Liver (tissue), 9 donors: ENCODE measurements around the gene ESRRA. TPM values are rescaled to one million over a fixed set of nuclear protein-coding genes. Genes with fewer than 3 reads are reported as not detected.

ENCODE experiments used
- DNase-seq: peaks from one replicate; pipeline ENCODE4 v3.0.0-alpha.2; 2017; ENCODE audit warnings: low spot score
- H3K27ac ChIP-seq, 2 donors: one replicate each; pipeline ENCODE4 v1.7.0; 2013; ENCODE audit warnings: inconsistent platforms in 2 of 2, low read length in 2 of 2, control low read depth in 1 of 2, low read depth in 1 of 2, mild to moderate bottlenecking in 1 of 2
- H3K27me3 ChIP-seq, 4 donors: one replicate each; pipeline versions ENCODE4 v1.6.1 to v1.7.0; 2013; ENCODE audit warnings: low read length in 3 of 4, inconsistent platforms in 1 of 4, mild to moderate bottlenecking in 1 of 4, moderate library complexity in 1 of 4; ENCODE audit not compliant: control insufficient read depth in 4 of 4, insufficient read depth in 4 of 4
- H3K36me3 ChIP-seq, 4 donors: one replicate each; pipeline versions ENCODE4 v1.6.1 to v1.7.0; 2013; ENCODE audit warnings: low read length in 3 of 4, mild to moderate bottlenecking in 3 of 4, low read depth in 1 of 4, moderate library complexity in 1 of 4; ENCODE audit not compliant: control insufficient read depth in 4 of 4, insufficient read depth in 3 of 4
- H3K4me1 ChIP-seq, 4 donors: one replicate each; pipeline versions ENCODE4 v1.6.1 to v1.7.0; 2013; ENCODE audit warnings: low read length in 3 of 4, mild to moderate bottlenecking in 3 of 4, moderate library complexity in 1 of 4; ENCODE audit not compliant: control insufficient read depth in 4 of 4, insufficient read depth in 4 of 4
- H3K4me3 ChIP-seq, 3 donors: one replicate each; pipeline versions ENCODE4 v1.6.1 to v1.7.0; 2013; ENCODE audit warnings: low read length in 3 of 3, control low read depth in 1 of 3, low read depth in 1 of 3, mild to moderate bottlenecking in 1 of 3
- H3K9ac ChIP-seq, 2 donors: one replicate each; pipeline ENCODE4 v1.7.0; 2013; ENCODE audit warnings: low read length in 2 of 2, mild to moderate bottlenecking in 2 of 2, moderate library complexity in 2 of 2, control low read depth in 1 of 2, low read depth in 1 of 2
- H3K9me3 ChIP-seq, 4 donors: one replicate each; pipeline versions ENCODE4 v1.6.1 to v1.7.0; 2013; ENCODE audit warnings: low read length in 3 of 4; ENCODE audit not compliant: control insufficient read depth in 4 of 4
- CTCF ChIP-seq: fragments of 150-350 bp; IDR thresholded peaks from 2 replicates; pipeline ENCODE4 v1.5.1; 2017; ENCODE audit warnings: improper control_type of control experiment, low read depth, low read length; ENCODE audit not compliant: missing input control
- EGR1 ChIP-seq, 2 donors: IDR thresholded peaks; 2 replicates each; pipeline ENCODE4 v1.6.1; 2016 to 2018; ENCODE audit warnings: antibody characterized with exemption in 2 of 2, low read depth in 2 of 2
- FOXA1 ChIP-seq: IDR thresholded peaks from 2 replicates; pipeline ENCODE4 v1.6.1; 2016; ENCODE audit warnings: antibody characterized with exemption
- FOXA2 ChIP-seq: IDR thresholded peaks from 2 replicates; pipeline ENCODE4 v1.6.1; 2016; ENCODE audit warnings: antibody characterized with exemption
- GABPA ChIP-seq, 2 donors: IDR thresholded peaks in 1 of 2; conservative IDR thresholded peaks in 1 of 2; 2 replicates each; pipeline ENCODE4 v1.6.1; 2016; ENCODE audit warnings: antibody characterized with exemption in 2 of 2, mild to moderate bottlenecking in 1 of 2, moderate library complexity in 1 of 2
- HNF4A ChIP-seq, 2 donors: conservative IDR thresholded peaks; 2 replicates each; pipeline ENCODE4 v1.6.1; 2016; ENCODE audit warnings: antibody characterized with exemption in 2 of 2, mild to moderate bottlenecking in 2 of 2
- HNF4G ChIP-seq: IDR thresholded peaks from 2 replicates; pipeline ENCODE4 v1.6.1; 2016; ENCODE audit warnings: antibody characterized with exemption
- MAX ChIP-seq: IDR thresholded peaks from 2 replicates; pipeline ENCODE4 v1.6.1; 2016; ENCODE audit warnings: antibody characterized with exemption
- NR2F2 ChIP-seq: IDR thresholded peaks from 2 replicates; pipeline ENCODE4 v1.6.1; 2016; ENCODE audit warnings: antibody characterized with exemption
- RAD21 ChIP-seq, 2 donors: IDR thresholded peaks; 2 replicates each; pipeline ENCODE4 v1.6.1; 2016; ENCODE audit warnings: antibody characterized with exemption in 2 of 2, mild to moderate bottlenecking in 2 of 2
- RXRA ChIP-seq, 2 donors: IDR thresholded peaks; 2 replicates each; pipeline ENCODE4 v1.6.1; 2017 to 2018; ENCODE audit warnings: antibody characterized with exemption in 2 of 2, mild to moderate bottlenecking in 1 of 2
- TAF1 ChIP-seq: conservative IDR thresholded peaks from 2 replicates; pipeline ENCODE4 v1.6.1; 2016; ENCODE audit warnings: antibody characterized with exemption, mild to moderate bottlenecking
- YY1 ChIP-seq: IDR thresholded peaks from 2 replicates; pipeline ENCODE4 v1.6.1; 2016; ENCODE audit warnings: antibody characterized with exemption, mild to moderate bottlenecking
- WGBS: extraction: QIAGEN DNeasy Blood & Tissue Kit; methylation state at CpG from one replicate; pipeline ENCODE4 v1.1.7; 2013; 5-methylcytosine and 5-hydroxymethylcytosine counted together
- polyA plus RNA-seq, 2 donors: library from polyadenylated mRNA; stranded (reverse) in 1 of 2; unstranded in 1 of 2; fragments of 200-250 nt in 1 of 2; fragments of >200 nt in 1 of 2; fragmentation: Nextera tagmentation in 1 of 2; extraction: Ambion mirVana in 1 of 2; gene quantifications; one replicate each; pipeline versions ENCODE4 v1.2.1 to v1.2.3, GENCODE V29; 2013 to 2015
- total RNA-seq, 2 donors: library from RNA; depleted of rRNA; stranded (reverse); fragments of >200 nt; gene quantifications; one replicate each; pipeline ENCODE4 v1.2.3, GENCODE V29; 2014
- TF ChIP-seq, protein P1 (sequence below): IDR thresholded peaks from 2 replicates; pipeline ENCODE4 v1.6.1; 2016; ENCODE audit warnings: antibody characterized with exemption
- donor health status: healthy.
- donor health status: healthy.
- donor health status: healthy.
- donor health status: healthy.
- donor health status: healthy.

Gene ESRRA
- total and polyA plus RNA-seq, 4 donors: 13.9 to 64.8 (median 37.5) TPM

GRCh38 chr11:64334764-64335735, 29.7 kb downstream of the ESRRA start:
- TF ChIP-seq YY1 (no peak), FOXA1 (no peak), MAX (no peak), RXRA (IDR thresholded peaks at IDR 0.05) (no peak), RAD21 (IDR thresholded peaks at IDR 0.05) (no peak), HNF4G (no peak), TAF1 (no peak), EGR1 (IDR thresholded peaks at IDR 0.05; ENCODE audit: low read depth in 2 of 2) (no peak), FOXA2 (no peak), GABPA (IDR thresholded peaks at IDR 0.05 in 1 of 2, conservative IDR thresholded peaks at IDR 0.05 in 1 of 2) (no peak), CTCF (no peak)
- TF ChIP-seq, protein P1, sequence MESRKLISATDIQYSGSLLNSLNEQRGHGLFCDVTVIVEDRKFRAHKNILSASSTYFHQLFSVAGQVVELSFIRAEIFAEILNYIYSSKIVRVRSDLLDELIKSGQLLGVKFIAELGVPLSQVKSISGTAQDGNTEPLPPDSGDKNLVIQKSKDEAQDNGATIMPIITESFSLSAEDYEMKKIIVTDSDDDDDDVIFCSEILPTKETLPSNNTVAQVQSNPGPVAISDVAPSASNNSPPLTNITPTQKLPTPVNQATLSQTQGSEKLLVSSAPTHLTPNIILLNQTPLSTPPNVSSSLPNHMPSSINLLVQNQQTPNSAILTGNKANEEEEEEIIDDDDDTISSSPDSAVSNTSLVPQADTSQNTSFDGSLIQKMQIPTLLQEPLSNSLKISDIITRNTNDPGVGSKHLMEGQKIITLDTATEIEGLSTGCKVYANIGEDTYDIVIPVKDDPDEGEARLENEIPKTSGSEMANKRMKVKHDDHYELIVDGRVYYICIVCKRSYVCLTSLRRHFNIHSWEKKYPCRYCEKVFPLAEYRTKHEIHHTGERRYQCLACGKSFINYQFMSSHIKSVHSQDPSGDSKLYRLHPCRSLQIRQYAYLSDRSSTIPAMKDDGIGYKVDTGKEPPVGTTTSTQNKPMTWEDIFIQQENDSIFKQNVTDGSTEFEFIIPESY: no peak
- Histone ChIP-seq H3K36me3 (no peaks in the 10 kb centered on the region), H3K9me3 (no peaks in the 10 kb centered on the region), H3K9ac (no peak overlapping the region), H3K4me1 (peaks cover 0 to 4% (median 0%) of the 10 kb centered on the region in 4 donors), H3K27me3 (no peaks in the 10 kb centered on the region), H3K4me3 (no peak overlapping the region), H3K27ac (no peak overlapping the region)
- WGBS: 74% methylated on average over 13 of the region's 13 CpGs
- DNase-seq: peak; percentile 77

DNA sequence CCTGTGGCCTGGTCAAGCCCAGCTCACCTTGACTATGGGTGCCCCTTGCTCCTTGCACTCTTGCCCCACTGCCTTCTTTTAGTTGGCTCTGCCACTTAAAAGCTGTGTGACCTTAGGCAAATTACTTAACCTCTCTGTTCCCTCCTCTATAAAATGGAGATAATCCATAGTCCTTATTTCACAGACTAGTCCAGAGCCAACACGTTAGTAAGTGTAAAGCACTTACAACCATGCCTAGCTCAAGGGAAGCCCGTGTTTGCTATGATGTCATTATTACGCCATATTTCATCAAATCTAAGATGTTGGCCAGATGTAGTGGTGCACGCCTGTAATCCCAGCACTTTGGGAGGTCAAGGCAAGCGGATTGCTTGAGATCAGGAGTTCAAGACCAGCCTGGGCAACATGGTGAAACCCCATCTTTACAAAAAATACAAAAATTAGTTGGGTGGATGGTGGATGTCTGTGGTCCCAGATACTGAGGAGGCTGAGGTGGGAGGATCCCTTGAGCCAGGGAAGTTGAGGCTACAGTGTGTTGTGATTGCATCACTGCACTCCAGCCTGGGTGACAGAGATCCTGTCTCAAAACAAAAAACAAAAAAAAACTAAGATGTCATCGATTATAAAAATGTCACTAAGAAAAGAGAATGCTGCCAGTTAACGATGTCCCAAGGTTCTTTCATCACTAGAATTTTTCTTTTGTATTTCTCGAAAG, 32.4 kb downstream of the ESRRA start:
- Histone ChIP-seq H3K27ac (no peak overlapping the region), H3K4me1 (peaks cover 0 to 7% (median 6%) of the 10 kb centered on the region in 4 donors), H3K27me3 (no peaks in the 10 kb centered on the region), H3K9ac (no peak overlapping the region), H3K9me3 (no peaks in the 10 kb centered on the region), H3K36me3 (no peaks in the 10 kb centered on the region), H3K4me3 (no peak overlapping the region)
- TF ChIP-seq FOXA2 (no peak), NR2F2 (no peak), GABPA (IDR thresholded peaks at IDR 0.05 in 1 of 2, conservative IDR thresholded peaks at IDR 0.05 in 1 of 2) (no peak), YY1 (no peak), HNF4G (no peak), HNF4A (conservative IDR thresholded peaks at IDR 0.05) (no peak), RXRA (IDR thresholded peaks at IDR 0.05) (no peak)
- TF ChIP-seq, protein P1: no peak
- 77% methylated on average over 8 of the region's 8 CpGs for WGBS
- no peak for DNase-seq
